AG04449 (cell line): ENCODE data around the gene LSS.

ENCODE experiments used
- CTCF ChIA-PET: fragments of 350-600 bp; formaldehyde crosslinking; extraction: SDS; loops from one replicate; lab custom pipeline; 2021; ENCODE audit warnings: antibody characterized with exemption; lab: Yijun Ruan, JAX
- POLR2A ChIA-PET: fragments of 400-600, 350-600 bp; formaldehyde crosslinking; extraction: SDS; loops from one replicate; lab custom pipeline; 2020; ENCODE audit warnings: antibody characterized with exemption, inconsistent platforms; lab: Yijun Ruan, JAX
- DNase-seq: peaks from one replicate; pipeline ENCODE4 v3.0.0-alpha.2; 2010; ENCODE audit warnings: low read depth, low spot score
- H3K4me3 ChIP-seq: 2 replicates; pipeline ENCODE4 v1.5.1; 2011; ENCODE audit warnings: low read depth, mild to moderate bottlenecking, control low read depth, low read length
- TF ChIP-seq, protein P1 (sequence below): IDR thresholded peaks from one replicate; pipeline ENCODE4 v1.5.1; 2011; ENCODE audit warnings: mild to moderate bottlenecking, moderate library complexity, low read length, control low read depth, inconsistent platforms; ENCODE audit not compliant: insufficient read depth; ENCODE audit errors: missing control alignments

The LSS gene

DNA sequence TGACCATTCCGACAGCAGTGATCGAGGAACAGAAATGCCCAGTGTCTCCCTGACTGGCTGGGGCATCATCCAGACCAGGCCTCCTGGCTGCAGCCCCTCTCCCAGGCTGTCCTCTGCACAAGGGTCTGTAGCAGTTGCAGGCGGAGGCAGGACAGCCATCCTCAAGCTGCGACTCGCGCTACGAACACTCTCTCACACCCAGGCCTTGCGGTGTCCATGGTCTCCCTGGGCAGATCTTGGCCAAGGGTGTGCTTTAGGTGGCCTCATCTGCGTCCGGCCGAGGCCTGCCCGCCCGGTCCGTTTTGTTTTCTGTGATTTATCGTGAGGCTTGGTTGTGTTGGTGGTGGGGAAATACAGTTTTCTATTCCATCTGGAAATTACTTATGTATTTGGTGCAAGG is 88.9 kb downstream of the LSS start:
- DNase-seq: no peak
- no peak overlapping the region for H3K4me3 ChIP-seq
- TF ChIP-seq, protein P1, sequence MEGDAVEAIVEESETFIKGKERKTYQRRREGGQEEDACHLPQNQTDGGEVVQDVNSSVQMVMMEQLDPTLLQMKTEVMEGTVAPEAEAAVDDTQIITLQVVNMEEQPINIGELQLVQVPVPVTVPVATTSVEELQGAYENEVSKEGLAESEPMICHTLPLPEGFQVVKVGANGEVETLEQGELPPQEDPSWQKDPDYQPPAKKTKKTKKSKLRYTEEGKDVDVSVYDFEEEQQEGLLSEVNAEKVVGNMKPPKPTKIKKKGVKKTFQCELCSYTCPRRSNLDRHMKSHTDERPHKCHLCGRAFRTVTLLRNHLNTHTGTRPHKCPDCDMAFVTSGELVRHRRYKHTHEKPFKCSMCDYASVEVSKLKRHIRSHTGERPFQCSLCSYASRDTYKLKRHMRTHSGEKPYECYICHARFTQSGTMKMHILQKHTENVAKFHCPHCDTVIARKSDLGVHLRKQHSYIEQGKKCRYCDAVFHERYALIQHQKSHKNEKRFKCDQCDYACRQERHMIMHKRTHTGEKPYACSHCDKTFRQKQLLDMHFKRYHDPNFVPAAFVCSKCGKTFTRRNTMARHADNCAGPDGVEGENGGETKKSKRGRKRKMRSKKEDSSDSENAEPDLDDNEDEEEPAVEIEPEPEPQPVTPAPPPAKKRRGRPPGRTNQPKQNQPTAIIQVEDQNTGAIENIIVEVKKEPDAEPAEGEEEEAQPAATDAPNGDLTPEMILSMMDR: no peak
- ChIA-PET POLR2A (no interaction called here), CTCF (interaction anchor here (1.0 to 1.1 kb wide), 2 partner anchors 91 to 166 kb away, joined by 3 read pairs; no protein-coding TSS in a partner anchor)

DNA sequence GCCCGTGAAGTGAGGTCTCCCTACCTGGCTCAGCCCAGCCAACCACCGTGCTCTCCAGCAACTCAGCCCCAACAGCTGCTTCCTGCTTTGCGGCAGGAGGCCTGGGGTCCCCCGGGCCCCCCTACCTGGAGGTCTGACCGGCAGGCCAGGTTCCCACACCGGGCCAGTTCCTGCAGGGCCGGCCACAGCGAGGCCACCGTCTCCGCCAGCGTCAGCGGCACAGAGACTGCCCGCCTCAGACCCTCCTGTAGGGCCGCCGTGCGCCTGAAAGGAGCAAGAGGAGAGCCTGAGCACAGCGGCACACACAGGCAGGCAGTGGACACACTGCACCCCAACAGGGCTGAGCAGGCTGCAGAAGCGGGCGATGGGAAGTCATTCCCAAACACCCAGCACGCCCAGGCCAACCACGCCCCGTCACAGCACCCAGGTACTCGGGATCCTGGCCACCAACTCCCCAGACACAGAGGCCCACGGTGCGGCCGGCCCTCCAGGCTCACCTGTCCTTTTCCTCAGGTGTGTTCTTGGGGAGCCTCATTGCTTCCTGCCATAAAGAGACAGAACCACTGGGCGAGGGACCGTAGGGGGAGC is 90.1 kb downstream of the LSS start:
- no peak for DNase-seq
- ChIA-PET POLR2A (no interaction called here), CTCF (interaction anchor here (1.0 to 1.1 kb wide), 2 partner anchors 92 to 165 kb away, joined by 3 read pairs; no protein-coding TSS in a partner anchor)
- TF ChIP-seq, protein P1: no peak
- H3K4me3 ChIP-seq: no peak overlapping the region
